Neural progenitor cell (in vitro differentiated cells): Measurements from ENCODE around the gene AADACL4. TPM values are rescaled to one million over a fixed set of nuclear protein-coding genes. Genes with fewer than 3 reads are reported as not detected.

Source experiments
- DNase-seq: peaks from one replicate; pipeline ENCODE4 v3.0.0-alpha.2; 2016; ENCODE audit warnings: low spot score
- H2AFZ ChIP-seq: fragments of 200-600 bp; sonication (generic); replicated peaks from 2 replicates; pipeline ENCODE4 v1.6.1; 2016; ENCODE audit warnings: antibody characterized with exemption
- H3F3A ChIP-seq: fragments of 200-600 bp; sonication (generic); 2 replicates; pipeline ENCODE4 v1.6.1; 2016; ENCODE audit warnings: antibody characterized with exemption, low read depth
- H3K27ac ChIP-seq: fragments of 200-600 bp; sonication (generic); 2 replicates; pipeline ENCODE4 v1.5.1; 2016; ENCODE audit warnings: mild to moderate bottlenecking
- H3K27me3 ChIP-seq: fragments of 200-600 bp; sonication (generic); 2 replicates; pipeline ENCODE4 v1.6.1; 2016; ENCODE audit warnings: mild to moderate bottlenecking, moderate library complexity
- H3K36me3 ChIP-seq: fragments of 200-600 bp; sonication (generic); 2 replicates; pipeline ENCODE4 v1.5.1; 2016
- H3K4me1 ChIP-seq: fragments of 200-600 bp; sonication (generic); 2 replicates; pipeline ENCODE4 v1.6.1; 2016; ENCODE audit warnings: mixed run types
- H3K4me2 ChIP-seq: fragments of 200-600 bp; sonication (generic); 2 replicates; pipeline ENCODE4 v1.6.1; 2016
- H3K4me3 ChIP-seq: fragments of 200-600 bp; sonication (generic); 2 replicates; pipeline ENCODE4 v1.5.1; 2016
- H3K79me2 ChIP-seq: fragments of 200-600 bp; sonication (generic); 2 replicates; pipeline ENCODE4 v1.6.1; 2016; ENCODE audit warnings: low read depth
- H3K9ac ChIP-seq: fragments of 200-600 bp; sonication (generic); 2 replicates; pipeline ENCODE4 v1.6.1; 2016
- H3K9me3 ChIP-seq: fragments of 200-600 bp; sonication (generic); 2 replicates; pipeline ENCODE4 v1.5.1; 2016; ENCODE audit warnings: low read depth
- H4K20me1 ChIP-seq: fragments of 200-600 bp; sonication (generic); 2 replicates; pipeline ENCODE4 v1.6.1; 2016; ENCODE audit warnings: low read depth
- H3K27ac Mint-ChIP-seq: 3 replicates; pipeline ENCODE4 v1.8.0; 2021; ENCODE audit warnings: mixed read lengths
- H3K27me3 Mint-ChIP-seq: 2 replicates; pipeline ENCODE4 v1.8.0; 2022; ENCODE audit warnings: low read depth, mild to moderate bottlenecking, inconsistent platforms, moderate library complexity, mixed read lengths; ENCODE audit not compliant: insufficient read depth
- H3K36me3 Mint-ChIP-seq: 3 replicates; pipeline ENCODE4 v1.8.0; 2021; ENCODE audit warnings: mixed read lengths
- H3K4me1 Mint-ChIP-seq: 3 replicates; pipeline ENCODE4 v1.8.0; 2021; ENCODE audit warnings: mixed read lengths
- H3K4me3 Mint-ChIP-seq: 3 replicates; pipeline ENCODE4 v1.8.0; 2021; ENCODE audit warnings: mild to moderate bottlenecking, moderate library complexity, mixed read lengths
- H3K9me3 Mint-ChIP-seq: 3 replicates; pipeline ENCODE4 v1.8.0; 2020; ENCODE audit warnings: mixed read lengths
- CTCF ChIP-seq: fragments of 200-600 bp; sonication (generic); IDR thresholded peaks from 2 replicates; pipeline ENCODE4 v1.5.1; 2017; ENCODE audit warnings: antibody characterized with exemption, mild to moderate bottlenecking
- EZH2 ChIP-seq: fragments of 200-600 bp; sonication (generic); IDR thresholded peaks from 2 replicates; pipeline ENCODE4 v1.6.1; 2017; ENCODE audit warnings: antibody characterized with exemption, mild to moderate bottlenecking, moderate library complexity
- EZH2phosphoT487 ChIP-seq: fragments of 200-600 bp; sonication (generic); IDR thresholded peaks from 2 replicates; pipeline ENCODE4 v1.6.1; 2017; ENCODE audit warnings: antibody characterized with exemption
- total RNA-seq: library from RNA; depleted of rRNA; stranded (reverse); fragments of >200 nt; gene quantifications from 2 replicates; pipeline ENCODE4 v1.2.3, GENCODE V29; 2015; ENCODE audit warnings: low replicate concordance

Gene AADACL4
- total RNA-seq, 1 donor from 2014 or later: not detected

DNA sequence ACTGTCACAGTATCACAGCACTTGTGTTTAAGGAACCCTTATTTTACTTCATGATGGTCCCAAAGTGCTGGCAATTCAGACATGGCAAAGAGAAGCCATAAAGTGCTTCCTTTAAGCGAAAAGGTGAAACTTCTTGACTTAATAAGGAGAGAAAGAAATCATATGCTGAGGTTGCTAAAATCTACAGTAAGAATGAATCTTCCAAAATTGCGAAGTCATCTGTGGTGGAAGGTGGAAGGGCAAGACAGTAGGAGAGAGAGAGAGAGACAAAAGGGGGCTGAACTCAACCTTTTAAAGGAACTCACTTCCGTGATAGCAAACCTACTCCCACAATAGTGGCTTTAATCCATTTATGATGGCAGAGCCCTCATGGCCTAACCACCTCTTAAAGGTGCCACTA lies 52.8 kb downstream of the AADACL4 start:
- H3K4me2 ChIP-seq: no peak overlapping the region
- TF ChIP-seq EZH2phosphoT487 (no peak), EZH2 (no peak), CTCF (no peak)
- DNase-seq: no peak
- Mint-ChIP-seq H3K27ac (no peak overlapping the region), H3K9me3 (no peaks in the 10 kb centered on the region), H3K4me1 (no peaks in the 10 kb centered on the region), H3K36me3 (no peaks in the 10 kb centered on the region), H3K4me3 (no peak overlapping the region), H3K27me3 (peaks cover 3% of the 10 kb centered on the region)
- no peak overlapping the region for H2AFZ ChIP-seq
- no peak overlapping the region for H3K27ac ChIP-seq
- H3K36me3 ChIP-seq: no peaks in the 10 kb centered on the region
- no peak overlapping the region for H3K9ac ChIP-seq
- no peak overlapping the region for H3K4me3 ChIP-seq
- H3K9me3 ChIP-seq: no peaks in the 10 kb centered on the region
- no peaks in the 10 kb centered on the region for H3F3A ChIP-seq
- no peaks in the 10 kb centered on the region for H3K27me3 ChIP-seq
- H3K4me1 ChIP-seq: no peaks in the 10 kb centered on the region
- H4K20me1 ChIP-seq: no peaks in the 10 kb centered on the region
- no peaks in the 10 kb centered on the region for H3K79me2 ChIP-seq

DNA sequence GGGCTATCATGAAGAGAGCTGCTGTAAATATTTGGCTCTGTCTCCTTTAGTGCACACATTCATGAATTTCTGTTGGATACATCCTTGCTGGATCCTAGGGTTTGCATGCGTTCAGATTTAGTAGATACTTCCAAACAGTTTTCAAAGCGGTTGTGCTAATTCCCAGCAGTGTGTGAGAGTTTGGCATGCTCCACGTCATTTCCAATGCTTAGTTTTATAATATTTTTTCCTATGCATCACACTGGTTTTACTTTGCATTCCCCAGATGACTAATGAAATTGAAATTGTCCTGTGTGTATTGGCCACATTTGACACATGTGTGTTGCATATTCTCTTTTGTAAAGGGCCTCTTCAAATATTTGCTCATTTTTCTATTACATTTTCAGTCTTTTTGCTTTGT lies 53.5 kb downstream of the AADACL4 start:
- Histone ChIP-seq H3K9me3 (no peaks in the 10 kb centered on the region), H2AFZ (no peak overlapping the region), H3K4me3 (no peak overlapping the region), H3K4me2 (no peak overlapping the region), H3K79me2 (no peaks in the 10 kb centered on the region), H3K4me1 (no peaks in the 10 kb centered on the region), H3K27ac (no peak overlapping the region), H3K36me3 (no peaks in the 10 kb centered on the region), H3K27me3 (no peaks in the 10 kb centered on the region), H4K20me1 (no peaks in the 10 kb centered on the region), H3F3A (no peaks in the 10 kb centered on the region), H3K9ac (no peak overlapping the region)
- Mint-ChIP-seq H3K36me3 (no peaks in the 10 kb centered on the region), H3K4me3 (no peak overlapping the region), H3K27me3 (peaks cover 3% of the 10 kb centered on the region), H3K4me1 (no peaks in the 10 kb centered on the region), H3K9me3 (peaks cover under 1% of the 10 kb centered on the region), H3K27ac (no peak overlapping the region)
- DNase-seq: no peak
- no peak for TF ChIP-seq EZH2
- TF ChIP-seq EZH2phosphoT487: no peak
- TF ChIP-seq CTCF: no peak

DNA sequence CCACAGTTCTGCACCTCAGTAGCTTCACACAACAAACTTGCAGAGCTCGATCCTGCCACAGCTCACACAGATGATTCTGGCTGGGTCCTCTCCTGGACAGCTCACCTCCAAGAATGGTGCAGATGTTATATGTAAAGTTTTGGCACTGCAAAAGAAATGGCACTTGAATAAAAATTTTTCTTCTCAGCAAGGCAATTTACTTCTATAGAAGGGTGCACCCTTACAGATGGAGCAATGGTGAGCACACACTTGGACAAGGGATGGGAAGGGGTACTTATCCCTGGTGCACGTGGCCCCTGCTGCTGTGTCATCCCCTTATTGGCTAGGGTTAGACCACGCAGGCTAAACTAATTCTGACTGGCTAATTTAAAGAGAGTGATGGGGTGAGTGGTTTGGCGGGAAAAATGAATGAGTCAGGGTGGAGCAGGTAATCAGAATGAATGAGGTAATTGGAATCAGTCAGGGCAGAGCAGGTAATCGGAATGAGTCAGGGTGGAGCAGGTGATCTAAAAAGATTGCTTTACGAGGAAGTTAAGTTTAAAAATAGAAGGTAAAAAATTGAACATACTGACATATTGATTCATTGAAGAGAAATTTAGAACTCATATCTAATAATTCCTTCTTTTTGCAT lies 60.1 kb downstream of the AADACL4 start:
- TF ChIP-seq EZH2phosphoT487 (no peak), EZH2 (no peak), CTCF (no peak)
- H3K4me1 Mint-ChIP-seq: no peaks in the 10 kb centered on the region
- Histone ChIP-seq H4K20me1 (no peaks in the 10 kb centered on the region), H2AFZ (no peak overlapping the region), H3K79me2 (no peaks in the 10 kb centered on the region), H3K36me3 (no peaks in the 10 kb centered on the region), H3F3A (no peaks in the 10 kb centered on the region), H3K27me3 (no peaks in the 10 kb centered on the region), H3K4me3 (no peak overlapping the region), H3K4me2 (no peak overlapping the region), H3K27ac (no peak overlapping the region), H3K9ac (no peak overlapping the region), H3K9me3 (no peaks in the 10 kb centered on the region), H3K4me1 (no peaks in the 10 kb centered on the region)
- no peak overlapping the region for H3K4me3 Mint-ChIP-seq
- H3K9me3 Mint-ChIP-seq: peaks cover 2% of the 10 kb centered on the region
- H3K27ac Mint-ChIP-seq: no peak overlapping the region
- DNase-seq: no peak
- peaks cover 3% of the 10 kb centered on the region for H3K27me3 Mint-ChIP-seq
- H3K36me3 Mint-ChIP-seq: no peaks in the 10 kb centered on the region
